Endothelial cell of umbilical vein (primary cell): ENCODE data around the gene EFNA2. TPM values are rescaled to one million over a fixed set of nuclear protein-coding genes. Genes with fewer than 3 reads are reported as not detected.

Source experiments
- BruUV-seq: library from RNA; stranded (reverse); fragments of 400-500 nt; replicated peaks from 2 replicates; lab custom pipeline; 2021; lab: Mats Ljungman, UMichigan
- CTCF ChIA-PET: fragments of 300-600, 350-600 bp; sonication (Branson Sonifier 250); formaldehyde crosslinking; loops from one replicate; lab custom pipeline; 2021; ENCODE audit warnings: antibody characterized with exemption, inconsistent platforms; lab: Charles Lee
- POLR2A ChIA-PET: fragments of 300-600, 350-600 bp; sonication (Branson Sonifier 250); formaldehyde crosslinking; loops from one replicate; lab custom pipeline; 2021; ENCODE audit warnings: antibody characterized with exemption, inconsistent platforms; lab: Charles Lee
- DNase-seq: peaks from one replicate; pipeline ENCODE4 v3.0.0-alpha.2; 2011; ENCODE audit warnings: low read depth, low spot score
- FAIRE-seq: peaks from 2 replicates; lab custom pipeline; 2011; peaks lifted over from hg19 to GRCh38; lab: Jason Lieb, UNC
- H2AFZ ChIP-seq: 2 replicates; pipeline ENCODE4 v1.6.0; 2012; ENCODE audit warnings: low read depth, low read length, control low read depth, inconsistent platforms
- H3K27ac ChIP-seq: 2 replicates; pipeline ENCODE4 v1.5.1; 2011; ENCODE audit warnings: low read depth, mild to moderate bottlenecking, control low read depth, low read length, moderate library complexity; ENCODE audit not compliant: insufficient read depth
- H3K27me3 ChIP-seq, 2 experiments: 2 replicates each; pipeline versions ENCODE4 v1.6.0 to v1.6.1; 2011; ENCODE audit warnings: low read length in 2 of 2, mixed read lengths in 1 of 2; ENCODE audit not compliant: control insufficient read depth in 2 of 2, insufficient read depth in 2 of 2
- H3K36me3 ChIP-seq, 2 experiments: 2 replicates in 1 of 2; 3 replicates in 1 of 2; pipeline ENCODE4 v1.5.1; 2011; ENCODE audit warnings: low read length in 2 of 2, mild to moderate bottlenecking in 1 of 2, moderate library complexity in 1 of 2; ENCODE audit not compliant: control insufficient read depth in 2 of 2, insufficient read depth in 2 of 2; ENCODE audit errors: extremely low read depth in 1 of 2
- H3K4me1 ChIP-seq: 3 replicates; pipeline ENCODE4 v1.5.1; 2011; ENCODE audit warnings: mild to moderate bottlenecking, low read length; ENCODE audit not compliant: control insufficient read depth, insufficient read depth; ENCODE audit errors: extremely low read depth
- H3K4me2 ChIP-seq: 2 replicates; pipeline ENCODE4 v1.6.1; 2011; ENCODE audit warnings: low read length, control low read depth, mixed read lengths; ENCODE audit not compliant: insufficient read depth
- H3K4me3 ChIP-seq, 3 experiments: fragments of 200-600 bp in 1 of 3; sonication (generic), shearing (Covaris generic) in 1 of 3; replicated peaks in 1 of 3; 2 replicates each; pipeline ENCODE4 v1.5.1; 2011 to 2016; ENCODE audit warnings: control low read depth in 3 of 3, low read length in 3 of 3, mild to moderate bottlenecking in 2 of 3, inconsistent platforms in 1 of 3, low read depth in 1 of 3, moderate library complexity in 1 of 3; ENCODE audit not compliant: insufficient read depth in 1 of 3
- H3K79me2 ChIP-seq: 2 replicates; pipeline ENCODE4 v1.6.0; 2012; ENCODE audit warnings: low read length, inconsistent platforms; ENCODE audit not compliant: control insufficient read depth, insufficient read depth
- H3K9ac ChIP-seq: replicated peaks from 2 replicates; pipeline ENCODE3; 2011; ENCODE audit warnings: low read length, control low read depth; ENCODE audit not compliant: insufficient read depth; ENCODE audit errors: extremely low read depth
- H3K9me1 ChIP-seq: replicated peaks from 3 replicates; pipeline ENCODE4 v1.6.0; 2011; ENCODE audit warnings: mild to moderate bottlenecking, low read length; ENCODE audit not compliant: control insufficient read depth, insufficient read depth; ENCODE audit errors: extremely low read depth
- H3K9me3 ChIP-seq: replicated peaks from 2 replicates; pipeline ENCODE4 v1.5.1; 2012; ENCODE audit warnings: low read length, inconsistent platforms; ENCODE audit not compliant: control insufficient read depth, insufficient read depth
- H4K20me1 ChIP-seq: replicated peaks from 2 replicates; pipeline ENCODE3; 2011; ENCODE audit warnings: mild to moderate bottlenecking, low read length; ENCODE audit not compliant: control insufficient read depth, insufficient read depth; ENCODE audit errors: extremely low read depth
- EZH2 ChIP-seq: IDR thresholded peaks from 2 replicates; pipeline ENCODE4 v1.6.1; 2012; ENCODE audit warnings: borderline replicate concordance, low read depth, mild to moderate bottlenecking, moderate library complexity, low read length, inconsistent platforms; ENCODE audit not compliant: severe bottlenecking
- FOS ChIP-seq: IDR thresholded peaks from 2 replicates; pipeline ENCODE4 v1.6.1; 2011; ENCODE audit warnings: mild to moderate bottlenecking, low read length, moderate library complexity, borderline replicate concordance; ENCODE audit not compliant: insufficient read depth
- GATA2 ChIP-seq: IDR thresholded peaks from 2 replicates; pipeline ENCODE4 v1.7.0; 2011; ENCODE audit warnings: low read depth, mild to moderate bottlenecking, moderate library complexity, mixed read lengths, low read length; ENCODE audit not compliant: insufficient read length, insufficient read depth
- JUN ChIP-seq: IDR thresholded peaks from 2 replicates; pipeline ENCODE4 v1.6.1; 2011; ENCODE audit warnings: borderline replicate concordance, low read depth; ENCODE audit not compliant: insufficient read length, insufficient read depth
- MYC ChIP-seq: IDR thresholded peaks from one replicate; pipeline ENCODE4 v1.6.1; 2011; ENCODE audit warnings: mild to moderate bottlenecking, low read depth, low read length
- POLR2A ChIP-seq: IDR thresholded peaks from 2 replicates; pipeline ENCODE4 v1.6.1; 2012; ENCODE audit warnings: low read depth, mild to moderate bottlenecking, control low read depth, low read length
- POLR2AphosphoS5 ChIP-seq: IDR thresholded peaks from 2 replicates; pipeline ENCODE4 v1.6.1; 2012; ENCODE audit warnings: low read depth, mild to moderate bottlenecking, control low read depth, low read length, moderate library complexity; ENCODE audit not compliant: insufficient read depth
- dilution Hi-C: fragments of 300-500 bp; cut with MboI; formaldehyde crosslinking; loops from one replicate; pipeline ENCODE4 v1.15.0; 2019; ENCODE audit warnings: low sequenced_read_pairs; ENCODE audit not compliant: extremely low pct_ligation_motif_present
- intact Hi-C: fragments of 100-400 bp; cut with micrococcal nuclease; formaldehyde crosslinking; loops from one replicate; pipeline ENCODE4 v1.10.0; 2022
- polyA plus RNA-seq, 4 experiments: library from polyadenylated mRNA; depleted of rRNA in 3 of 4; stranded (reverse) in 3 of 4; unstranded in 1 of 4; fragments of >200 nt; gene quantifications; 2 replicates each; pipeline versions ENCODE4 v1.2.1 to v1.2.3, GENCODE V29; 2011 to 2012; ENCODE audit warnings: missing spikeins in 1 of 4
- total RNA-seq: library from RNA; stranded (reverse); gene quantifications from 2 replicates; pipeline ENCODE4 v1.2.3, GENCODE V29; 2021
- TF ChIP-seq, protein P1 (sequence below): IDR thresholded peaks from 2 replicates; pipeline ENCODE4 v1.6.1; 2011; ENCODE audit not compliant: insufficient read depth, insufficient read length
- TF ChIP-seq, protein P2 (sequence below), 2 donors: IDR thresholded peaks; 1 replicate in 1 of 2; 2 replicates in 1 of 2; pipeline ENCODE4 v1.5.1; 2011; ENCODE audit warnings: low read length in 2 of 2, mild to moderate bottlenecking in 2 of 2, moderate library complexity in 2 of 2, control low read depth in 1 of 2, inconsistent platforms in 1 of 2, low read depth in 1 of 2; ENCODE audit not compliant: insufficient read depth in 1 of 2; ENCODE audit errors: extremely low read depth in 1 of 2

Gene EFNA2
- total and polyA plus RNA-seq, 2 donors (not counting 3 experiments of a cell fraction or from before 2014, with no cell fraction given), result 0.52 to 1.1 TPM

GRCh38 chr19:1307320-1307719 is 21.6 kb downstream of the EFNA2 start:
- no peaks in the 10 kb centered on the region for H3K9me3 ChIP-seq
- TF ChIP-seq, protein P1, sequence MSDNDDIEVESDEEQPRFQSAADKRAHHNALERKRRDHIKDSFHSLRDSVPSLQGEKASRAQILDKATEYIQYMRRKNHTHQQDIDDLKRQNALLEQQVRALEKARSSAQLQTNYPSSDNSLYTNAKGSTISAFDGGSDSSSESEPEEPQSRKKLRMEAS, result no peak
- no peak for TF ChIP-seq GATA2
- TF ChIP-seq POLR2A, result no peak
- no peak for TF ChIP-seq FOS
- TF ChIP-seq POLR2AphosphoS5, result no peak
- TF ChIP-seq JUN, result no peak
- TF ChIP-seq, protein P2, sequence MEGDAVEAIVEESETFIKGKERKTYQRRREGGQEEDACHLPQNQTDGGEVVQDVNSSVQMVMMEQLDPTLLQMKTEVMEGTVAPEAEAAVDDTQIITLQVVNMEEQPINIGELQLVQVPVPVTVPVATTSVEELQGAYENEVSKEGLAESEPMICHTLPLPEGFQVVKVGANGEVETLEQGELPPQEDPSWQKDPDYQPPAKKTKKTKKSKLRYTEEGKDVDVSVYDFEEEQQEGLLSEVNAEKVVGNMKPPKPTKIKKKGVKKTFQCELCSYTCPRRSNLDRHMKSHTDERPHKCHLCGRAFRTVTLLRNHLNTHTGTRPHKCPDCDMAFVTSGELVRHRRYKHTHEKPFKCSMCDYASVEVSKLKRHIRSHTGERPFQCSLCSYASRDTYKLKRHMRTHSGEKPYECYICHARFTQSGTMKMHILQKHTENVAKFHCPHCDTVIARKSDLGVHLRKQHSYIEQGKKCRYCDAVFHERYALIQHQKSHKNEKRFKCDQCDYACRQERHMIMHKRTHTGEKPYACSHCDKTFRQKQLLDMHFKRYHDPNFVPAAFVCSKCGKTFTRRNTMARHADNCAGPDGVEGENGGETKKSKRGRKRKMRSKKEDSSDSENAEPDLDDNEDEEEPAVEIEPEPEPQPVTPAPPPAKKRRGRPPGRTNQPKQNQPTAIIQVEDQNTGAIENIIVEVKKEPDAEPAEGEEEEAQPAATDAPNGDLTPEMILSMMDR (IDR thresholded peaks at IDR 0.05; ENCODE audit: extremely low read depth in 1 of 2, insufficient read depth in 1 of 2, low read depth in 1 of 2, low read length in 2 of 2), result no peak
- no peak for TF ChIP-seq MYC
- TF ChIP-seq EZH2, result no peak
- no peak for FAIRE-seq
- H3K27ac ChIP-seq, result no peak overlapping the region
- no peak overlapping the region for H3K4me2 ChIP-seq
- no peak overlapping the region for H3K9ac ChIP-seq
- DNase-seq, result no peak
- no peaks in the 10 kb centered on the region for H3K36me3 ChIP-seq
- H3K79me2 ChIP-seq, result no peaks in the 10 kb centered on the region
- intact Hi-C loops, result no loop called here
- H3K4me3 ChIP-seq, result no peak overlapping the region
- no TSS peak for BruUV-seq
- H2AFZ ChIP-seq, result no peak overlapping the region
- ChIA-PET POLR2A (no interaction called here), CTCF (interaction anchor here (1.2 to 1.7 kb wide), 2 partner anchors 9 to 28 kb away, joined by 3 to 5 read pairs; no protein-coding TSS in a partner anchor)
- no peaks in the 10 kb centered on the region for H3K27me3 ChIP-seq
- dilution Hi-C loops, result no loop called here
- no peaks in the 10 kb centered on the region for H4K20me1 ChIP-seq
- H3K9me1 ChIP-seq, result no peaks in the 10 kb centered on the region
- H3K4me1 ChIP-seq, result no peaks in the 10 kb centered on the region
